WI38 (cell line): ENCODE measurements around the gene ATP2B3.

Experiments
- H3K4me3 ChIP-seq: 2 replicates; pipeline ENCODE4 v1.5.1; 2011; ENCODE audit warnings: low read depth, mild to moderate bottlenecking, control low read depth, low read length
- TF ChIP-seq, protein P1 (sequence below): IDR thresholded peaks from 2 replicates; pipeline ENCODE4 v1.5.1; 2012; ENCODE audit warnings: low read depth, mild to moderate bottlenecking, control low read depth, low read length

ATP2B3 gene

DNA sequence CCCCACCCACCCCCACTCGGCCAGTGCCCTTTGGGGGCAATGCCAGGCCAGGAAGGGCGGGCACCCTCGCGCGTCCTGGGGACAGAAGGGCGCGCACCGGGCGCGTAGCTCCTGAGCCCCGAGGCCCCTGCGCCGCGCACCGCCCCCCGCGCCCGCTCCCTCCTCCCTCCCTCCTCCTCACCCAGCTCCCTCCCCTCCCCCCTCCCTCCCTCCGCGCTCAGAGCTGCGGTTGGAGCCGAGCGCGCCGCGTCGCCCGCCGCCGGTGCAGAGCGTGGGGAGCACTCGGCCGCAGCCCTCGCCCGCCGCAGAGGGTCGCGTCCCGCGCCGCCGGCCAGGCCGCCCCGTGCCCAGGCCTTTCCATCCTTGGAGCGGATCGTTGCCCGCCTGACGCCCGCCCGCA, at the start of gene ATP2B3:
ATP2B3 (plus strand) TSS at position 220 of the 400 bp plus-strand sequence. CDS start 18,606 bp downstream, outside the sequence.
- TF ChIP-seq, protein P1, sequence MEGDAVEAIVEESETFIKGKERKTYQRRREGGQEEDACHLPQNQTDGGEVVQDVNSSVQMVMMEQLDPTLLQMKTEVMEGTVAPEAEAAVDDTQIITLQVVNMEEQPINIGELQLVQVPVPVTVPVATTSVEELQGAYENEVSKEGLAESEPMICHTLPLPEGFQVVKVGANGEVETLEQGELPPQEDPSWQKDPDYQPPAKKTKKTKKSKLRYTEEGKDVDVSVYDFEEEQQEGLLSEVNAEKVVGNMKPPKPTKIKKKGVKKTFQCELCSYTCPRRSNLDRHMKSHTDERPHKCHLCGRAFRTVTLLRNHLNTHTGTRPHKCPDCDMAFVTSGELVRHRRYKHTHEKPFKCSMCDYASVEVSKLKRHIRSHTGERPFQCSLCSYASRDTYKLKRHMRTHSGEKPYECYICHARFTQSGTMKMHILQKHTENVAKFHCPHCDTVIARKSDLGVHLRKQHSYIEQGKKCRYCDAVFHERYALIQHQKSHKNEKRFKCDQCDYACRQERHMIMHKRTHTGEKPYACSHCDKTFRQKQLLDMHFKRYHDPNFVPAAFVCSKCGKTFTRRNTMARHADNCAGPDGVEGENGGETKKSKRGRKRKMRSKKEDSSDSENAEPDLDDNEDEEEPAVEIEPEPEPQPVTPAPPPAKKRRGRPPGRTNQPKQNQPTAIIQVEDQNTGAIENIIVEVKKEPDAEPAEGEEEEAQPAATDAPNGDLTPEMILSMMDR = no peak
- no peak within 1 kb of the TSS for H3K4me3 ChIP-seq

DNA sequence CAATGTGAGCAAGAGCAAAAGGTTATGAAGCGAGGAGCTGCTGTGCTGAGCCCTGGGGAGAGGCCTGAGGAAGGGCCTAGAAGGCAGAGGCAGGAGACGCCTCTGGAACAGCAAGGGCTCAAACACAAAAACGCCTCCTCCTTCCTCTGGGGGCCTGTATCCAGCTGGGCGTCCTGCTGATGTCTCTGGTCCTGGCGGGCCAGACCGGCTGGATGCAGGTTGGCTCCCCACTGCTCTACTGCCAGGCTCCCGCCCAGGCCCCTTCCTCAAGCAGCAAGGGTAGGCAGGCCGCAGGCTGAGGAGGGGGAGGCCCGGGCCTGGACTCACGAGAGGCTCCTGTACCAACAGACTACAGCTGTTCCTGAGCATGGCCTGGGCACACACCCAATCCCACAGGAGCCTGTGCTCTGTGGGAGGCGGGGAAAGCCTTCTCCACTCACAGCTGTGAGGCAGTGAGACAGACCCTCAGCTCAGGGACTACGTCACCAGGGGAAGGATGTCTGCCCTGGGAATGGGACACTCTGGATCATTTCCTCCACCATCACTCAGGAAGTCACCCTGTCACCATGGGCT, 49.3 kb upstream of the ATP2B3 start:
- H3K4me3 ChIP-seq = no peak overlapping the region
- TF ChIP-seq, protein P1 = no peak

DNA sequence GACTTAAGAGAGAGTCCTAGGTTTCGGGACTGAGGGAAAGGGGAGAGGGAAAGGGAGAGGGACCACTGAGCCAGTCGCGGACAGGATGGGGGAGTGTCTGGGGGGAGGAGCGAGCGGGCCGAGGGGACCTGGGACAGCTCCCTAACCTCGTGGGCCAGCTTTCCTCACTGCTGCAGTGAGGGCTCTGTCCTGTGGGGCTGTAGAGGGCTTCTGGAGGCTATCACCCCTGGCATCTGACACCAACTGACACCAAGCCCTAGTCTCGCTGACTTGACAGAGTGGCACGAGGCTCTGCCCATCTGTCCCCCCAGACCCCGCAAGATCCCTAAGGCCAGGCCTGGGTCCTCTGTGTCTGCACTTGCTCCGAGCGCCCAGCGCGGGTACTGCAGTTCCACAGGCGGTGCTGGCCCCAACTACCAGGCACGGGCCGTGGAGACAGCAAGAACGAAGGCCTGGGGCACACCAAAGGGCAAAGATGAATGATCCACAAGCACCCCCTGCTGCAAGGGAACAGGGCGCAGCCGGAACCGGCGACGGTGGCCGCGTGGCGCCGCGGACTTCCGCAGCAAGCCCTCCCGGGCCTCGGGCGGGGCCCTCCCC, 47.5 kb upstream of the ATP2B3 start:
- TF ChIP-seq, protein P1 = no peak
- H3K4me3 ChIP-seq = peak overlapping the region; percentile 64

DNA sequence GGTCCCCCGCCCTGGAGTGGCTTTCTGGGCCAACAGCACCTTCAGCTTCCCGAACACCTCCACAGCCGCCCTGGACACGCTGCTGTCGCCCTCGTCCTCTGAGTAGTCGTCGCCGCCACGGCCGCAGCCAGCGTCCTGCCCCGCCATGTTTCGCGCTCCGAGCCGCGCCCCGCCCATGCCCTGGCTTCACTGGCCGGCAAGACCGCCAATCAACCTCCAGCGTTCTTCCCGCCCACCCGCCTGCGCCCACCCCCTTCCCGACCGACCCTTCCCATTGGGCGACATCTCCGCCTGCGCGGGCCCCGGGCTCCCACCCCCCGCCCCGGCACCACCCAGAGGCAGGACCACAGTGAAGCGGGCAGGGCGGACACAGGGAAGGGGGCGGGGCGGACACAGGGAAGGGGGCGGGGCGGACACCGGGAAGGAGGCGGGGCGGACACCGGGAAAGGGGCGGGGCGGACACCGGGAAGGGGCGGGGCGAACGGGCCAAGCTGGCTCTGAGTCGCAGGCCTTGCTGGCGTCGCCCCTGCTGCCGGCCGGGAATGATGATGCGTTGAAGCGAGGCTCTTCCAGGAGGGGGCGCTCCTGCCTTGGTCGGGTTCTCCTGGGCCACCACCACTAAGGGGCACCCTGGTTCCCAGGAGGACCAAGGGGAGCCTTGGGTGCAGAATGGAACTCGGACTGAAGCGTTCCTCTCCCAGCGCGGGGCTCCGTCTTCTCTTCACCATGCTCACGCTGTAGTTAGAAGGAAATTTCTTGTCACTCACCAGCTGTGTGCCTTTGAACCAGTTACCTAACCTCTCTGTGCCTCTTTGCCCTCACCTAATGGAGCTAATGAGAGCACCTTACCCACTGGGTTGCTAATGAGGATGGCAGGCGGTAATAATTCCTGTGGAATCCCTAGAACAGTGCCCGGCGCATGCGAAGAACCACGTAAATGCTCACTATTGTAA, 46.8 kb upstream of the ATP2B3 start, which contains the start of gene HAUS7:
HAUS7 (minus strand) TSS at position 166 of the 953 bp plus-strand sequence; CDS start at position 147, 19 bp downstream.
- H3K4me3 ChIP-seq = peak within 1 kb of the TSS; percentile 64
- TF ChIP-seq, protein P1 = peak; percentile 50; the same call in 1 of the 2 replicates

DNA sequence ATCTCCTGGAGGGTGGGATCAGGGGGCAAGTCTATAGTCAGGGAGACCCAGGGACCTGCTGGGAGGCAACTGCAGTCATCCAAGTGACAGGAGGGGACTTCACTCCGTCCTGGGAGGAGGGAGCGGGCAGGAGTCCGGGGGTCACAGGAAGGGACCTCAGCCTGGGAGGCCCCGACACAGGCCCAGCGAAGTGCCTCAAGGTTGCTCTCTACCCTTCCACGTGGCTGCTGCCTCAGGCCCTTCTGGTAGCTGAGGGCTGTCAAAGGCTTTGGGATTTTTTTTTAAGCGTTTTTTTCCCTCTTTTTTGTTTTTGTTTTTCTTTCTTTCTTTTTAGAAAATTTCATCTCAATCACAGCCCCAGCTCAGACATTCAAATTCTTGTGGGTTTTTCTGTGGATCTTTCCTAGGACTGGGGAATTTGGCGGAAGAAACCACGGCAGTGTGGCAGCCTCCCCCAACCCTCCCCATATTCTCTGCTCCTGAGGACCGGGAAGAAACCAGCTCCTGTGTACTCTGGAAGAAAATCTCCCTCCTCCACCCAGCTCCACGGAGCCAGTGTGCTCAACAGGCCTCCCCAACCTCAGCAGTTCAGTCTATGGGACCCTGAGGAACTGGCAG, 45.7 kb upstream of the ATP2B3 start:
- TF ChIP-seq, protein P1 = no peak
- H3K4me3 ChIP-seq = no peak overlapping the region

DNA sequence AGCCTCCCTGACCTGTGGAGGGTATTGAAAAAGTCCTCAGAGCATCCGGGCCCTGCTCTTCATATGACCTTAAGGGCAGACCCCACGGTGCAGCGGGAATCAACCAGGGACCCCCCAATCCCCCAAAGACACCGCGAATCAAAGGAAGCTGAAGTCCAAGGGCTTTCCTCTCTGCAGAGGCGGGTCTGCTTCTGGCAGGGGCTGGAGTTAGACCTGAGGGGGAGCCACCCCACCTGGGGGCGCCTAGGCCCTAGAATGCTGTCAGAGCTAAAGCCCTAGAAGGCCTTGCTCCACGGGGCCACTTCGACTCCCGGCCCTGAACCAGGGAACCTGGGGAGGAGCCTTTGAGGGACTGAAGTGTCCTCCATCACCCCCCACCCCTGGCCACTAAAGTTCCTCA, 44.3 kb upstream of the ATP2B3 start:
- TF ChIP-seq, protein P1 = no peak
- H3K4me3 ChIP-seq = no peak overlapping the region
